ENCODE data around the gene FRMD8.

FRMD8 gene, protein sequence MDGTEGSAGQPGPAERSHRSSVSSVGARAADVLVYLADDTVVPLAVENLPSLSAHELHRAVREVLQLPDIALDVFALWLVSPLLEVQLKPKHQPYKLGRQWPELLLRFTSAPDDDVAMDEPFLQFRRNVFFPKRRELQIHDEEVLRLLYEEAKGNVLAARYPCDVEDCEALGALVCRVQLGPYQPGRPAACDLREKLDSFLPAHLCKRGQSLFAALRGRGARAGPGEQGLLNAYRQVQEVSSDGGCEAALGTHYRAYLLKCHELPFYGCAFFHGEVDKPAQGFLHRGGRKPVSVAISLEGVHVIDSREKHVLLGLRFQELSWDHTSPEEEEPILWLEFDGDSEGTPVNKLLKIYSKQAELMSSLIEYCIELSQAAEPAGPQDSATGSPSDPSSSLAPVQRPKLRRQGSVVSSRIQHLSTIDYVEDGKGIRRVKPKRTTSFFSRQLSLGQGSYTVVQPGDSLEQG

DNA sequence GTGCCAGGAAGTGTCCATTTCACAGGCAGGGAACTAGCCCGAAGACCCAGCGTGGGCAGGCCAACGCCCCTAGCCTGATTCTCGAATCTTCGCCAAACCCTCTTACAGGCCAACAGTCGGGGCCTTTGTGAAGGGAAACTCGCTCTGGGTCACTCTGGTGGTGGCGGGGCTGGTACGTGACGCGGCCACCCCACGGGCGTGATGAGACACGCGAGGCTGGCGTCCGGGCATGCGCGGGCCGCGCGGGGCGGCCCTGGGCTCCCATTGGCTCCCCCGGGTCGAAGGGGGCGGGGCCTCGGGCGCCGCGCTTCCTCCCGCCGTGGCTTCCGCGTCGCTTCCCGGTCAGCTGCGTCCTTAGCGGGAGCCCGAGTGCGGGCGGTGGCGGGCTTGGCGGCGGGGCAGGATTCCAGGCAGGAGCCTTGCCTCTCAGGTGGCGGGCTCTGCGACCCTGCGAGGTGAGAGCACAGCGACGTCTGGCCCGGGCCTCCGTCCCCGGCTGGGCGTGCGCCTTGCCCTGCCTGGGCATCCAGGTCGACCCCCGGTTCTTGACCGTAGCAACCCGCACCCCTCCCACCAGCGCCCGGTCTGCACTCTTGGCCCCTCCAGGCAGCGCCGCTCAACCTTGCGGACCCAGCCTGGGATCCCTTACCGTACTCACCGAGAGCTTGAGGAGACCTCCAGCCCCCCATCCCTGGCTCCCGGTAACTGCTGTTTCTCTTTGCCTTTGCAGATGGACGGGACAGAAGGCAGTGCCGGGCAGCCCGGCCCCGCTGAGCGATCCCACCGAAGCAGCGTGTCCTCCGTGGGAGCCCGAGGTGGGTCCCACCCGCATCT, at the start of gene FRMD8:
FRMD8 (plus strand) TSS at position 331 of the 834 bp plus-strand sequence; CDS start at position 731, 400 bp downstream.
- peak; percentile 64 for DNase-seq

GRCh38 chr11:65338676-65339075, 47.8 kb upstream of the FRMD8 start:
- DNase-seq, result no peak

DNA sequence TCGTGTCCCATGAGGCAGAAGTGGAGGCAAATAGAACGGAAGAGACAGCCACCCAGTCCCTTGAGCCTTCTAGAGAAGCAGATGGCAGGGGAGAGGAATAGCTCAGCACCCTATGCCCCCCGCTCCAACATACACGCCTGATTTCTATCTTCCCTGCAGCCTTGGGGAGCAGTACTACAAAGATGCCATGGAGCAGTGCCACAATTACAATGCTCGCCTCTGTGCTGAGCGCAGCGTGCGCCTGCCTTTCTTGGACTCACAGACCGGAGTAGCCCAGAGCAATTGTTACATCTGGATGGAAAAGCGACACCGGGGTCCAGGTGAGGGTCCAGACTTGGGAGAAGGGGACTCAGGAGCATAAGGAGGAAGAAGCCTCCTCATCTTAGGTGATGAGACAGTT, 46.2 kb upstream of the FRMD8 start:
- DNase-seq, result no peak

DNA sequence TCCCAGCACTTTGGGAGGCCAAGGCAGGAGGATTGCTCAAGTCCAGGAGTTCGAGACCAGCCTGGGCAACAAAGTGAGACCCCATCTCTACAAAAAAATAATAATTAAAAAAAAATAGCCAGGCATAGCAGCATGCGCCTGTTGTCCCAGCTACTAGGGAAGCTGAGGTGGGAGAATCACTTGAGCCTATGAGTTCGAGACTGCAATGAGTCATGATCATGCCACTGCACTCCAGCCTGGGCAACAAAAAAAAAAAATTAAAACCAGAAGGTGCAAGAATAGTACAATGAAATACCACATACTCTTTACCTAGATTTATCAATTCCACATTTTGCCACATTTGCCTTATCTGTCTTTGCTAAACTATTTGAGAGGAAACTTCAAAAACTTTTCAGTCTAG, 44.6 kb upstream of the FRMD8 start:
- no peak for DNase-seq

DNA sequence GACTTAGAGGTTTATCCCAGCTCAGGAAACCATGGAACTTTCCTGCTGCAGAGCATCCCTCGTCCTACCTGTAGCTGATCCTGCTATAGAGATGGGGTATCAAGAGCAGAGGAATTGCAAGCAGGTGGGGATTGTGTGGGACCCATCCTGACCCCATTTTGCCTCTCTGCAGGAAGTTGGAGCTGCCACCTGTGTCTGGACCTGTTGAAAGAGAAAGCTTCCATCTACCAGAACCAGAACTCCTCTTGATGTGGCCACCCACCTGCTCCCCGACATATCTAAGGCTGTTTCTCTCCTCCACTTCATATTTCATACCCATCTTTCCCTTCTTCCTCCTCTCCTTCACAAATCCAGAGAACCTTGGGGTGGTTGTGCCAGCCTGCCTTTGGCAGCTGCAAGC, 34.9 kb upstream of the FRMD8 start:
- DNase-seq, result no peak

DNA sequence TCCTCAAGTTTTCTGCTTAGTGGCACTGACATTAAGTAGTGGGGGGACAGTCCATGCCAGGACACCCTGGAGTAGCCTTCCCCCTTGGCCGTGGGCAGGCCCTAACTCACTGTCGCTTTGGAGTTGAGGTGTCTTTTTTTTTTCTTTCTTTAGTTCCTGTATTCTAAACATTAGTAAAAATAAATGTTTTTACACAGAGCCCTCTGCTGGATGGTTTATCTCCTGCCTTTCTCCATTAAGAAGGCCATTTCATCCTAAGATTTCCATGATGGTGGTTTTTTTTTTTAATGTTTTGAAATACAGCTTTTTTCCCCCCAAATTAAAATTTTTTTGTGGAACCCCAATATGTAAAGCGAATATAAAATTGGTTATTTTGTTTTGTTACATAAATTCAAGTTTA, 33.7 kb upstream of the FRMD8 start:
- no peak for DNase-seq

DNA sequence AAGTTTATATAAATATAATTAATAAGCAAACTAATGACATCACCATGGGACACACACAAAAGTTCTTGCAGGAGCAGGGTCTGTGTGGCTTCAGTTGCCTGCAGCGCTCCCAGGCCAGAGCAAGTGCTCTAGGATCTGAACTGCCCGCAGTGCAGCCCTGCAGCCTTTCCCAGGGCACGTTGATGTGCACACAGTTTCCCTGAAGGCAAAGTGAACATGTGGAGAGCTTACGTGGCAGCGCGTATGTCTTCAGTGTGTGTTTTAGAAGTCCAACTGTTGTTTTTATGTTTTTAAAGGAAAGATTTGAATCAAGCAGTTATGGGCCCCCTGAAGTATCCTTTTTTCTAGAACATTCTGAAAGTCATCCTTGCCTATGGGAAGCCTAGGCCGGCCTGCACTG, 33.1 kb upstream of the FRMD8 start:
- DNase-seq, result no peak

DNA sequence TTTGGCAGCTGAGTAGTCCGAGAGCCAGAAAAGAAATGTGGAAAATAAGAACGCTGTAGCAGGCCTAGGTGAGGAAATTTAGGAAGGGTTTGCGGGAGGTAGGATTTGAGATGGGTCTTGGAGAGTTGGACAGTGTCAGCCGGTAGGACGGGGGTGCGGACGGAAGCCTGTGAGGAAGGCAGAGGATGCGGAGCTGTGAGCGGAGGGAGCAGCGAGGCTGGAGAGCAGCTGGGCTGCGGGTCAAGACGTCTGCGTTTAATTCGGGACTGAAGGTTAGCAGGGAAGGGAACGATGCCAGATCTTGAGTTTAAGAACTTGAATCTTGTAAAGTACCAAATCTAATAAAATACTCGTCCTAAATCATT, 32.6 kb upstream of the FRMD8 start:
- DNase-seq, result no peak

DNA sequence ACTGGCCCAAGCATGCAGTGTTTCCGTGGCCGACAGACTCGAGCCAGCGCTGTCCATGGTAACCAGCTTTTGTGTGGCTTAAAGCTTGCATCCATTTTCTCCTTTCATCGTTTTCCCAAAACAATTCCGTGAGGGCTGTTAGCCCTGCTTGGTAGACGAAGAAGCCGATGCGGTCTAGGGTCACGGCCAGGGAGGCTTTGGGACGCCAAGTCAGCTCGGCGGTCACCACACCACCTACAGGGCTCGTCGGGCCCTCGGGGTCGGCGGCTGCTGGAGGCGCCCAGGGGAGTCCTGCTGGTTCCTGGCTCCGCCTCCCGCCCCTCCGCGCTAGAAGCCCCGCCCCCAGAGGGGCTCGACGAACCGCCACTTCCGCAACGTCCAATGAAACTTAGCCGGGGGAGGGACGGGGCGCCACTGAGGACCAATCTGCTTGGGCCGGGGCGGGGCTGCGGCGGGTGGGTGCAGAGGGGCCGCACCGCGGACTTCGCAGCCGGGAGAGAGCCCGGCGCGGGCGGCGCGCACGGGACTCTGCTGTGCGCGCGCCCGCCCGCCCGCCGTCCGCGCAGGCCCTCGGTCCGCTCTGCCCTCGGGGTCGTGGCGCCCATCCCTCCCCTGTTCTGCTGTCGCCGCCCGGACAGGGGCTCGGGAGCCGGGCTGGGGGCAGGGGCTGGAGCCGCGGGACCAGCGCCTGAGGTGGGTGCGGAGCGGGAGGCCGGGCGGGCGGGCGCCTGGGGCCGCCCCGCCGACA, 32.0 kb upstream of the FRMD8 start, which contains the start of gene TIGD3:
TIGD3 (plus strand) TSS at position 487 of the 748 bp plus-strand sequence. CDS start 1,058 bp downstream, outside the sequence.
- peak; percentile 93 for DNase-seq

DNA sequence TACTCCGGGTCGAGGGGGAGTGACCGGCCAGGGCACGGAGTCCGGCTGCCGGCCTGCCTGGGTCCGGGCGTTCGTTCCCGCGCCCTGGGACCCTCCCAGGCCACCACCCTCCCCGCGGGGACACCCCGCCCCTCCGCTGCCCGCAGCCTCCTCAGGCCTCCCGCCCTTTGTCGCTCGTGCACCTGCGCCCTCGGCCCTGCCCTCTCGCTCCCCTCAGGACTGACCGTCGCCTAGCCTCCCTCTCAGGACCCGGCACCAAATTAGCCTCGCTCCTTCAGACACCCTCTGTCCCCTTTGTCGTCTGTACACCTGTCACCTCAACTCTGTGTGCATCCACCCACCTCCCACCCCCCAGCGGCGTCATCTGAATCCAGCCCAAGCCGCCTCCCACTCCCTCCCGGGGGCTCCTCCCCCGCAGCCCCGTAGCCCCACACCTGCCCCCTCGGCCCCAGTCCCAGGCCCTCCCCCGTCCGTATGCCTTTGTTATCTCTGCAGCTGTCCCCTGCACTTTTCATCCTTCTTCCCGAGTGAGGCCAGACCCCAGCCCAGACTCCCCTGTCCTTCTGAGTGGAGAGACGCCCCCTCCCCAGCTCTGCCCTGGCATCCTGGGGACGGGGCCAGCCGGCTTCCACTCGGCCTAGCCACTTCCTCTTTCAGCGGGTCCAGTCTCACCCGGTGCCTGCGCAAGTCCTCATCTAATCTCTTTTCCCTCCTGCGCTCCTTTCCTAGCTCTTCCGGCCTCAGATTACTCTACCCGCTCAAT, 31.2 kb upstream of the FRMD8 start:
- DNase-seq, result peak; percentile 62

DNA sequence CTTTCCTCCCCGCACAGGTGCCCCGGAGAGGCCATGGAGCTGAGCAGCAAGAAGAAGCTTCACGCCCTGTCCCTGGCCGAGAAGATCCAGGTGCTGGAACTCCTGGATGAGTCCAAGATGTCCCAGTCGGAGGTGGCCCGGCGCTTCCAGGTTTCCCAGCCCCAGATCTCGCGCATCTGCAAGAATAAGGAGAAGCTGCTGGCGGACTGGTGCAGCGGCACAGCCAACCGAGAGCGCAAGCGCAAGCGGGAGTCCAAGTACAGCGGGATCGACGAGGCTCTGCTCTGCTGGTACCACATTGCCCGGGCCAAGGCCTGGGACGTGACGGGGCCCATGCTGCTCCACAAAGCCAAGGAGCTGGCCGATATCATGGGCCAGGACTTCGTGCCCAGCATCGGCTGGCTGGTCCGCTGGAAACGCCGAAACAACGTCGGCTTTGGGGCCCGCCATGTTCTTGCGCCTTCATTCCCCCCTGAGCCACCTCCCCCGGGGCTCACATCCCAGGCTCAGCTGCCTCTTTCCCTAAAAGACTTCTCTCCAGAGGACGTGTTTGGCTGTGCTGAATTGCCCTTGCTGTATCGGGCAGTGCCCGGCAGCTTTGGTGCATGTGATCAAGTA, 30.6 kb upstream of the FRMD8 start:
- DNase-seq, result no peak

DNA sequence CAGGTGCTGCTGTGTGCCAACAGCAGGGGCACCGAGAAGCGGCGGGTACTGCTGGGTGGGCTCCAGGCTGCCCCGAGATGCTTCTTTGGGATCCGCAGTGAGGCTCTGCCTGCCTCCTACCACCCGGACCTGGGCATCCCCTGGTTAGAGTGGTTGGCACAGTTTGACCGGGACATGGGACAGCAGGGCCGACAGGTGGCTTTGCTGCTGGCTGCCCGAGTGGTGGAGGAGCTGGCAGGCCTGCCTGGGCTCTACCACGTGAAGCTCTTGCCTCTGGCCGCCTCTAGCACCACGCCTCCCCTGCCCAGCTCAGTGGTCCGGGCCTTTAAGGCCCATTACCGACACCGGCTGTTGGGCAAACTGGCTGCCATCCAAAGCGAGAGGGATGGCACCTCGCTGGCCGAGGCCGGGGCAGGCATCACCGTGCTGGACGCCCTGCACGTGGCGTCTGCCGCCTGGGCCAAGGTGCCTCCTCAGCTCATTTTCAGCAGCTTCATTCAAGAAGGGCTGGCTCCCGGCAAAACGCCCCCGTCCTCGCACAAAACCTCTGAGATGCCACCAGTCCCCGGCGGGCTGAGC, 30.0 kb upstream of the FRMD8 start:
- DNase-seq, result no peak

GRCh38 chr11:65357856-65358356, 28.5 kb upstream of the FRMD8 start:
- DNase-seq, result no peak

DNA sequence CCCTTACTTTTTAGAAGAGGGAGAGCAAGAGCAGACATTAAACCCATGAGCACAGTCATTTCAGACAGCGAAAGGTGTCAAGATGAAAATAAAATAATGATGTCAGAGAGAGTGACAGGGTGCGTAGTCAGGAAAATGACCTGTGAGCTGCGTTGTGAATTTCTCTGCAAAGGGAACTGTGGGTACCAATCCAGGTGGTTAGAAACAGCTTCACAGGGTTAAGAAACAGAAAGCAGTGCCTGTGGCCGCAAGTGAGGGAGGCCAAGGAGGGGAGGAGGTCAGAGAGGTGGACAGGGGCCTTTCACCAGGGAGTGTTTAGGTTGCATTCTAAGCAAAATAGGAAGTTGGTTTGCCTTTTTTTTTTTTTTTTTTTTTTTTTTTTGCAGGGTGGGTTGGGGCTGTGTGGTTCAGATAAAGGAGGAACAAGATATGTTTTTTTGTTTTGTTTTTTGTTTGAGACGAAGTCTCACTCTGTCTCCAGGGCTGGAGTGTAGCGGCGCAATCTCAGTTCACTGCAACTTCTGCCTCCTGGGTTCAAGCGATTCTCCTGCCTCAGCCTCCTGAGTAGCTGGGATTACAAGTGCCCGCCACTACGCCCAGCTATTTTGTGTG, 24.0 kb upstream of the FRMD8 start:
- no peak for DNase-seq

DNA sequence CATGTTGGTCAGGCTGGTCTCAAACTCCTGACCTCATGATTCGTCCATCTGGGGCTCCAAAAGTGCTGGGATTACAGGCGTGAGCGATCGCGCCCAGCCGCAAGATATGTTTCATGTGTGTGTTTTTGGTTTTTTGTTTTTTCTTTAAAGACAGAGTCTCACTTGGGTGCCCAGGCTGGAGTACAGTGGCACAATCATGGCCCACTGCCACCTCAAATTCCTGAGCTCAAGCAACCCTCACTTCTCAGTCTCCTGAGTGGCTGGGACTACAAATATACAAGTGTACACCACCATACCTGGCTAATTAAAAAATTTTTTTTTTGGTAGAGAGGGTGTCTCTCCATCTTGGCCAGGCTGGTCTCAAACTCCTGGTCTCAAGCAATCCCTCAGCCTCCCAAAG, 23.5 kb upstream of the FRMD8 start:
- no peak for DNase-seq

- DNase-seq, result no peak
Observed at GRCh38 chr11:65363770-65364169, 22.7 kb upstream of the FRMD8 start.

DNA sequence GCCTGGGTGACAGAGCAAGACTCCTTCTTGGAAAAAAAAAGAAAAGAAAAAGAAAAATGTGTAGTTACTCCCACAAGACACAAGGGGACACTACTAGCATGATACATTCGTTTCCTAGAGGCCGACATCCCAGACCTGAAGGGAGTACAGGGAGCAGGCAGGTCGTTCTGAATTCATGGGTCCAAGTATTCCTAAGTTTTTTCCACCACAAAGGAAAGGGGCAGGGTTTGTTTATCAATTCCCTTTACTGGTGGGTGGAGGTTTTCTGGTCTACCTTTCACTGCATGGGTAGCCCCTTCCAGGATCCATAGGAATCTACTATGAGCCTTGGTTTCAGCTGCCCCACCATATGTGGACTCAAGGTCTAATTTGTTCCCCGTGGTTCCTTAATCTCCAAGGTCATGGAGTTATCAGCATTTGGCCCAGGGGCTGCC, 20.1 kb upstream of the FRMD8 start:
- DNase-seq, result peak; percentile 94

GRCh38 chr11:65370659-65371049, 15.8 kb upstream of the FRMD8 start:
- no peak for DNase-seq

DNA sequence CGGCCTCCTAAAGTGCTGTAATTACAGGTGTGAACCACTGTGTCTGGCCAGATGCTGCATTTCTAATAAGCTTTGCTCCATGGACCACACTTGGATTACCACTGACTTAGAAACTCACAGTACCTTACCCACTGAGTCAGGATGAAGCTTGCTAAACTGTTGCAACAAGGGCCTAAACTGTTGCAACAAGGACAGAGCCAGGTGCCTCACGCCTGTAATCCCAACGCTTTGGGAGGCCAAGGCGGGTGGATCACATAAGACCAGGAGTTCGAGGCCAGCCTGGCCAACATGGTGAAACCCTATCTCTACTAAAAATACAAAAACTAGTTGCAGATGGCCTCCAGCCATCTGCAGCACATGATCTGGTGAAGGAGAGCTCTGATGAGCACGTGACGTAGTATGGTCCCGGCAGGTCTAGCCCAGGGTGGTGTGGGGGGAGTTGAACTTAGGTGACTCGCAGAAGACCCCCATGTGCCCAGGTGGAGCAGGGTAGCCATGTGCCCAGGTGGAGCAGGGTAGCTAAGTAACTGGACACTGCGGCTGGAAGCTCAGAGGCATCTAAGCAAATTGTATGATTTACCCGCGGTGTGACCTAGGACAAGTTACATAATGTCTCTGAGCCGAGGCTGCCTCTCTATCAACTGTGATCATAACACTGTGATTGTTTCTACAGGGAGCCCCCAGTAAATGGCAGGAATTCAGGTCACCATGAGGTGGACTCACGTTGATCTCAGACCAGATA, 12.4 kb upstream of the FRMD8 start:
- no peak for DNase-seq

GRCh38 chr11:65375012-65375411, 11.4 kb upstream of the FRMD8 start:
- DNase-seq, result peak; percentile 35
